Mucosa of descending colon (tissue), 3 donors: ENCODE results near the gene CTNND2. TPM values are rescaled to one million over a fixed set of nuclear protein-coding genes. Genes with fewer than 3 reads are reported as not detected.

Source experiments
- ATAC-seq: fragments of 200-7000 bp; cut with Tn5 transposase; one replicate; pipeline ENCODE4 v1.9.1; 2020; ENCODE audit warnings: mild to moderate bottlenecking, moderate library complexity
- DNase-seq, 3 donors: peaks; one replicate each; pipeline ENCODE4 v3.0.0-alpha.2; 2020
- H3K36me3 ChIP-seq: fragments of 200-600 bp; one replicate; pipeline ENCODE4 v1.8.0; 2021; ENCODE audit warnings: low read depth, mild to moderate bottlenecking
- H3K4me1 ChIP-seq: fragments of 200-600 bp; one replicate; pipeline ENCODE4 v1.8.0; 2021; ENCODE audit warnings: low read depth, mild to moderate bottlenecking
- H3K4me3 ChIP-seq: fragments of 200-600 bp; one replicate; pipeline ENCODE4 v1.8.0; 2021; ENCODE audit warnings: mild to moderate bottlenecking
- H3K9me3 ChIP-seq: fragments of 200-600 bp; one replicate; pipeline ENCODE4 v1.8.0; 2021; ENCODE audit warnings: mild to moderate bottlenecking
- intact Hi-C, 2 donors: fragments of 100-400 bp; cut with DNase I in 1 of 2; cut with micrococcal nuclease in 1 of 2; formaldehyde crosslinking; loops; one replicate each; pipeline versions ENCODE4 v1.11.0 to v1.11.1; 2022; cut with DNase I, micrococcal nuclease
- total RNA-seq, 3 donors: library from RNA; stranded (reverse); fragmentation: NEBNext Ultra II Directional in 2 of 3; extraction: Animal tissue kit (Norgen Biotek cat#: 25700) in 2 of 3; gene quantifications; one replicate each; pipeline versions ENCODE4 v1.2.1 to v1.2.4, GENCODE V29; 2021 to 2023
- TF ChIP-seq, protein P1 (sequence below): fragments of 200-600 bp; IDR thresholded peaks from one replicate; pipeline ENCODE4 v1.8.0; 2022; ENCODE audit warnings: antibody characterized with exemption, mild to moderate bottlenecking
- donor health status: DM: no; HTN: no; CAD: no; lungs with moderate emphysema.
- donor health status: DM: no; HTN: no; CAD: no.
- donor health status: DM: no; HTN: yes; CAD: no.

Gene CTNND2
- total RNA-seq, 3 donors from 2014 or later: 0.70 to 3.4 (median 0.81) TPM

DNA sequence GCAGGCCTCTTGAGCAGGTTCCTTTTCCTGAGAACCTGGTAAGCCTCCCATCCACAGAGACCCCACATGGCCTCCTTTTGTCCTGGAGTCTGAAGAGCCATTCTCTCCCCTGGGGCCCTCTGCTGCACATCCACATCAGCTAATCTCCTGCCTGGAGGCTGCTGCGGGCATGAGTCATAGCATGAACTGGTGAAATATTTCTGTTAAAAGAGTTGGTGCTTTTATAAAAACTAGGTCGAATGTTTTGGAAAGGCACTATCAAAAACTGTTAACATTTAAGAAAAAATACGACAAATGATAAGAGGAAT is 399.4 kb downstream of the CTNND2 start:
- TF ChIP-seq, protein P1, sequence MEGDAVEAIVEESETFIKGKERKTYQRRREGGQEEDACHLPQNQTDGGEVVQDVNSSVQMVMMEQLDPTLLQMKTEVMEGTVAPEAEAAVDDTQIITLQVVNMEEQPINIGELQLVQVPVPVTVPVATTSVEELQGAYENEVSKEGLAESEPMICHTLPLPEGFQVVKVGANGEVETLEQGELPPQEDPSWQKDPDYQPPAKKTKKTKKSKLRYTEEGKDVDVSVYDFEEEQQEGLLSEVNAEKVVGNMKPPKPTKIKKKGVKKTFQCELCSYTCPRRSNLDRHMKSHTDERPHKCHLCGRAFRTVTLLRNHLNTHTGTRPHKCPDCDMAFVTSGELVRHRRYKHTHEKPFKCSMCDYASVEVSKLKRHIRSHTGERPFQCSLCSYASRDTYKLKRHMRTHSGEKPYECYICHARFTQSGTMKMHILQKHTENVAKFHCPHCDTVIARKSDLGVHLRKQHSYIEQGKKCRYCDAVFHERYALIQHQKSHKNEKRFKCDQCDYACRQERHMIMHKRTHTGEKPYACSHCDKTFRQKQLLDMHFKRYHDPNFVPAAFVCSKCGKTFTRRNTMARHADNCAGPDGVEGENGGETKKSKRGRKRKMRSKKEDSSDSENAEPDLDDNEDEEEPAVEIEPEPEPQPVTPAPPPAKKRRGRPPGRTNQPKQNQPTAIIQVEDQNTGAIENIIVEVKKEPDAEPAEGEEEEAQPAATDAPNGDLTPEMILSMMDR: no peak
- ATAC-seq: no peak

DNA sequence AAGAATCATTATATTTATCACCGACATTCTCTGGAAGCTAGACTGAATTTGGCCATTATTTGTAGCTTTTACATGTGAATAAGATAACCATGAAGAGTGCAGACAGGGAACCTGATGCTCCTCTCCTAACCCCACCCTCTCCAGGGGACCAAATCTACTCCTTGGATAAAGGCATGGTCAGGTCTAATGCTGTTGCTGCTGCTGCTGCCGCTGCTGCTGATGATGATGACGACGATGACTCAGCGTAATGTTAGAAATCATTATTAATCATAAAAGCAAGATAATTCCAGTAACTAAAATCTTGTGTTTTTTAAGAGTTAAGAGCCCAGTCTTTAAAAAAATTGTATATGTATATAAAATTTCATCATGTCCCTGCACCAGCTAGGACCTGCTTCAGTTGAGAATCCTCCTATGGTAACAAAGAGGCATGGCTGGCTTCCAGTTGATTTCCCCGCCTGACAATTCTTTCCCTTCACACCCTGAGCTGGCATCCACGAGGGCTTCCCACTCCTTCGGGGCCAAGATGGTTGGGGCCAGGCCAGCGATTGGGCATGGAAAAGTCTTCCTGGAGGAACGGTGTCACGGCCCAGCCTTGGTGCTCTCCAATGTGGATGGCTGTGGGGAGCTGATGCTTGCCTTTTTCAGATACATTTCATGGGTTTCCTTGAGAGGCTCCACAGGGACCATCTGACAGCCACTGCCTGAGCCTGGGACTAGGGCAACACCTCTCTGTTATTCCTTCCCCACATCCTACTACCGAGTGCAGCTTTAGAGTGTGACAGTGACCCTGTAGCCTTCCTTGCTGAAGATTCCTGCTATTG is 400.0 kb downstream of the CTNND2 start:
- Histone ChIP-seq H3K9me3 (no peaks in the 10 kb centered on the region), H3K4me3 (no peak overlapping the region), H3K36me3 (no peaks in the 10 kb centered on the region), H3K4me1 (no peaks in the 10 kb centered on the region)
- TF ChIP-seq, protein P1: no peak
- DNase-seq (no peak), ATAC-seq (no peak)
- intact Hi-C loops: no loop called here

More for the DNA sequence above, 399.4 kb downstream of the CTNND2 start:
- Histone ChIP-seq H3K4me3 (no peak overlapping the region), H3K4me1 (no peaks in the 10 kb centered on the region), H3K36me3 (no peaks in the 10 kb centered on the region), H3K9me3 (no peaks in the 10 kb centered on the region)
- intact Hi-C loops: no loop called here
- DNase-seq: no peak

DNA sequence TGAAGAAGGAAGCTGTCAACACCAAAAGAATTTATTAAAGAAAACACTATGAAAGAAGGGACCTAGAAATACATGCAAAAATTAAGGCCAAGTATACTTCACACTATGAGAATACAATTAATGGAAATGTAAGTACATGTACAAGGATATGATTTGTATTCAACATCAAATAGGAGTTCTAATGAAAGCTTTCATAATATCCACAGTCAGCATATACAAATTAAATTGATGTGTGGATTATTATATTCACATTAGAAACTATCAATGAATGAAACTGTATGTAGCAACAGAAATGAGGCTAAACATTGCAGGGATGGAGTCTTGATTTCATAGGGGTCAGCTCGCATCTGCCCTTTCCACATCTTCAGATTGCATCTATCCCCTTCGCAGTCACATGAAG is 401.5 kb downstream of the CTNND2 start:
- DNase-seq: no peak
- no peak for ATAC-seq
- no peaks in the 10 kb centered on the region for H3K36me3 ChIP-seq
- no peaks in the 10 kb centered on the region for H3K4me1 ChIP-seq
- intact Hi-C loops: no loop called here
- no peak overlapping the region for H3K4me3 ChIP-seq
- TF ChIP-seq, protein P1: no peak
- H3K9me3 ChIP-seq: no peaks in the 10 kb centered on the region

DNA sequence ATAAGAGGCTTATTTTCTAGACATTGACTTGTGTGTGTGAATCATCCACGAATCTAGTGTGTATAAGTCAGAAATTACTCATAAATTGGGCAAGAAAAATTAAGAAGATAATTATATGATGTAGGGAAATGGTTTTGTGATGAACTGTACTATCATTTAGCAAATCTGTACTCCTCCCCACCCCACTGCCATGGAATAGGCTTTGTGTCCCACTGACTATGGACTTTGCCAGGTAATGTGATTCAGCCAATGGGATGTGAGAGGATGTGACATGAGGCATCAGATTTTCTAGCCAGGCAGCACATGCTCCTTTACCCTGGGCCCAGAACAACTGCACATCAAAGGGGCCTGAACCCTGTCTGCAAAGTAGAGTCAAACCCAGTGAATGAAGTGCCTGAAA is 406.6 kb downstream of the CTNND2 start:
- ATAC-seq: no peak
- Histone ChIP-seq H3K4me1 (no peaks in the 10 kb centered on the region), H3K4me3 (no peak overlapping the region), H3K9me3 (no peaks in the 10 kb centered on the region), H3K36me3 (no peaks in the 10 kb centered on the region)
- TF ChIP-seq, protein P1: no peak
- DNase-seq: no peak
- intact Hi-C loops: no loop called here

DNA sequence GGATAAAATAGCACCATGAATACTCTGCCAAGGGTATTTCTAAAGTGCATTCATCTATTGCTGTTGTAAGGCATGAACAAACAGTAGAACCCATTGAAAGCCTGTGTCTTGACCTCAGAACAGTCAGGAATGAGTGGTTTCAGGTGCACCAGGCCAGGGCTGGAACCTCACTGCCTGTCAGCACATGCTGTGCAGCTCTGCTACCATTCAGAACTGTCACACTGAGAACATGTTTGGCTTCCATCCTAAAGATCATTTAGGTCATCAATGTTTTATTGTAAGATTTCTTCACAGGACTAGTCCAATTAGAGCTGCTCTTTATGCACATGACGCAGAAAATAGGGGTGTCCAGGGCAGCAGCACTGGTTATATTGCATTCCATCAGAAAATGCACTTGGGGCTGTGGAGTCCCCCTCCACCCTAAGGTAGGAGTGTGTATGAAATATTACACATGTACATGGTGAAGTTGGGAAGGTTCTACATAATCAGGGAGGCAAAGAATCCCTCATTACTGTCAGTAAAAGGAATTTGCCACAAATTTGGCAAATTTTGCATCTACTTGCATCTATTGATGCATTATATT is 408.0 kb downstream of the CTNND2 start:
- Histone ChIP-seq H3K4me3 (no peak overlapping the region), H3K36me3 (no peaks in the 10 kb centered on the region), H3K9me3 (no peaks in the 10 kb centered on the region), H3K4me1 (no peaks in the 10 kb centered on the region)
- no peak for ATAC-seq
- TF ChIP-seq, protein P1: no peak
- intact Hi-C loops: no loop called here
- no peak for DNase-seq
